T-helper 2 cell (primary cell): Measurements from ENCODE around the gene FOXRED2.

Source experiments
- DNase-seq, 5 experiments: peaks; one replicate each; pipeline versions ENCODE4 v3.0.0 to v3.0.0-alpha.2; 2012 to 2022

Gene FOXRED2

DNA sequence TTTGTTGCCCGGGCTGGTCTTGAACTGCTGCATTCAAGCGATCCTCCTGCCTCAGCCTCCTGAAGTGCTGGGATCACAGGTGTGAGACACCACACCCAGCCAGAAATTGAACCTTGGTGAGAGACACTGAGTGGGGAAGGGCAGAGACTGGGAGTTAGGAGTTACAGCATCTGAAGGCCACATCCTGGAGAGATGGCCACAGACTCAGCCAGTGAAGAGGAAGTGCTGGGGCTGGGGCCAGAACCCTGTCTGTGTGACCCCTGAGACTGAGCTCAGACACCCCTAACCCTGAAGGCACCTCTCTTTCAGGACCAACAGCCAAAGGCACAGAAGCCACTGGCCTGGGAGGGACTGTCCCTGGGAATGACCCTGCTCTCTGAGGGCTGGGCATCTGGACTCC, 59.2 kb downstream of the FOXRED2 start:
- no peak for DNase-seq

DNA sequence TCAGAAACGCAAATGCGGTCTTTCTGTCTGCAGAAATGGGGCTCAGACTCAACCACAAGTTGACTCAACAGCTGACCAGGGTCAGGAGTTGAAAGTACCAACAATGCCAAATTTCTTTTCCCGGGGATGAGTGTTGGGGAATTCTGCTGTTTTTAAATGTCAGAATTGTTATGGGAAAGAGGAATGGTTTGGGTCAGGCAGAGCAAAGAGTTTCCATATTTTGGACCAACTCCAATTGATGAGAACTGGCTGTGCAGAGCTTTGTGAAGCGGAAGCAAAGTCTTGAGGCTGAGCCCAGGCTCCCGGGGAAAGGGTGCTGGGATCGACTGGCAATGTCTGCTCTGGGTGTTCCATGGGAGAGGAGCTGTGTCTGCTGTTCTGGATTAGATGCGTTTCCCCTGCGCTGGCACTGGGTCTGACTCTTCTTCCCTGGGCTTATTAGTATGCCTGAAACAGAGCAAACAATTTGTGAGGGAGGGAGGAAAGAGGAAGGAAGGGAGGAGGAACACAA, 61.6 kb downstream of the FOXRED2 start:
- DNase-seq = no peak

DNA sequence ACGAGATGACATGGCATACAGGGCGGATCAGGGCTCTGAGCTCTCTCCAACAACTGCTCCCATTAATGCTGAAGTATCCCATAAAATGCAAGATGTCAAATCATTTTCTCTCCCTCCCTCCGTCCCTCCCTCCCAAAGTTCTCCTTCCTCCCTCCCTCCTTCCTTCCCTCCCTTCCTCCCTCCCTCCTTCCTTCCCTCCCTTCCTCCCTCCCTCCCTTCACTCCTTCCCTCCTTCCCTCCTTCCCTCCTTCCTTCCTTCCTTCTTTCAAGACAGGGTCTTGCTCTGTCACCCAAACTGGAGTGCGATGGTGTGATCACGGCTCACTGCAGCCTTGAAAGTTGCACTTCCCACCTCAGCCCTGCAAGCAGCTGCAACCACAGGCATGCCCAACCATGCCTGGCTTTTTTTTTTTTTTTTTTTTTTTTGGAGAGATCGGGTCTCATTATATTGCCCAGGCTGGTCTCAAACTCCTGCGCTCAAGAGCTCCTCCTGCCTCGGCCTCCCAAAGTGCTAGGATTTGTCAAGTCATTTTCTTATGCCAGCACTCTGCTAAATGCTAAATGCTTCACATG, 63.6 kb downstream of the FOXRED2 start:
- DNase-seq = no peak

DNA sequence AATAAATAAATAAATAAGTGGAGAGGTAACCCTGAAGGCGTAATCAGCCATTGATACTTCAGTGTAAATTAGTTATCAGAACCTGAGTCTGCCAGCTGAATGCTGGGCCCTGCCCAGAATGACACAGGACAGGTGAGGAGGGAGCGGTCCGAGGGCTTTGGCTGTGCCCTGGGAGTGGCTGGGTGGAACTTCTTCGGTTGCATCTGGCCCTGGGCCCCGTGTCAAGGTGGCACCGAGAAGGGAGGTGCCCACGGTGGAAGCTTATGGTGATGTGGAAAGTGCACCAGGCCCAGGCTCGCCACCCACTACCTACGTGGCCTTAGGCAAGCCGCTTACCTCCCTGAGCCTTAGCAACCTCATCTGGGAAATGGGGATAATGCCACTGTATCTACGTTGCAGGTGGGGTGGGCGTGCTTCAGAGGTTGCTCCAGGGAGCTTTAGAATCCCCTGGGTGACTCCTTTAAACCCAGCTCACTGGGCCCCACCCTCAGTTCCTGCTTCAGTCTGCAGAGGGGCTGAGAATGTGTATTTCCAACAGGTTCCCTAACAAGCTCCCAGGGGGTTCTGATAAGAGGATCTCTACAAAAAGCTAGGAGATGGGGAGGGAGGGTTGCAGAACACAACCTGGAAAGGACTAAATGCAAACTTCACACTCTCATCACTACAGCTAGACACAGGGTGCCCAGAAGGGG, 64.2 kb downstream of the FOXRED2 start:
- DNase-seq = no peak

DNA sequence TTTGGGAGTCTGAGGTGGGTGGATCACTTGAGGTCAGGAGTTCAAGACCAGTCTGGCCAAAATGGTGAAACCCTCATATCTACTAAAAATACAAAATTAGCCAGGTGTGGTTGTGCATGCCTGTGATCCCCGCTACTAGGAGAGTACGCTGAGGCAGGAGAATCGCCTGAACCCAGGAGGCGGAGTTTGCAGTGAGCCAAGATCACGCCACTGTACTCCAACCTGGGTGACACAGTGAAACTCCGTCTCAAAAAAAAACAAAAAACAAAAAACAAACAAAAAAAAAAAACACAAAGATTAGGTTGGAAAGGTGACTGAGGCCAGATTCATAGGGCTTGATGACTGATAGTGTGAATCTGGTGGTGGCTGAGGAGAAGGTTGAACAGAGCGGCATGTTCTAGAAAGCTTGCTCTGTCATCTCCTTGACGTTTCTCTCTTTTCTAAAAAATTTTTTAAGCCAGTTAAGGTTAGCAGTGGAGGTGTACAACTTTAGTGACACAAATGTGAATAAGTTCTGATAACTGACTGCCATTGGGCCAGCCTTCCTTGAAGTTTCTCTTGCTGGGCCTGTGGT, 66.3 kb downstream of the FOXRED2 start:
- DNase-seq = peak in 1 of 5 experiments; percentile 65

DNA sequence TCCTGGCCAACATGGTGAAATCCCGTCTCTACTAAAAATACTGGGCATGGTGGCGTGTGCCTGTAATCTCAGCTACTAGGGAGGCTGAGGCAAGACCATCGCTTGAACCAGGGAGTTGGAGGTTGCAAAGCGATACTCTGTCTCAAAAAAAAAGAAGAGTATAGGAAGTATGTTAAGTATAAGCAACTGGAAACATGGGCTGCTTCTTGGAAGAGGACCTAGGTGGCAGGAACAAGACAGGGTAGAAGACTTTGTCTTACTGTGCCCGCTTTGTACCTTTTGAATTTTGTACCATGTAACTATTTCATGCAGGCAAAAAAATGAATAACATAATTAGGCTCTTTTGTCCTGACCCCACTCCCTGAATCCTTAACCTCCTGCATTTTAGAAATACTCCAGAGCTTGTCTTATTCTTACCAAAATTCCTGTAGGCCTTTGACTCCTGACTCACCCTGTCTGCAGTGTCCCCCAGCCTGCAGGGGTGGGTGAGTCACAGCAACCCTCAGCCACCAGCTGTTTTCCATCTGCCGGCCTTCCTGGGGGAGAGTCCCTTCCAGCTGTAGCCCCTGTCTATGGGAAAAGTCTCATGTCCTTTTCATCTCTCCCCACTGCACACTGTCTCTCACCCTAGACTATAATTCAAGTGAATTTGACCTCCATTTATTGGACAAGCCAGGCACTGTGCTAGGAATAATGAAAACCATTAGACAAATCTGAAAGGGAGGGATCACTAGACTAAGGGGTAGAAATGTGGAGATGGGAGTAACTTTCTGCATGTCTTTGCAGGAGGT, 67.2 kb downstream of the FOXRED2 start:
- DNase-seq = no peak
